Measurements from ENCODE around the gene ZNF583. TPM values are rescaled to one million over a fixed set of nuclear protein-coding genes. Genes with fewer than 3 reads are reported as not detected.

Gene ZNF583
- total RNA-seq, 1 donor from 2014 or later, result 10.2 TPM

DNA sequence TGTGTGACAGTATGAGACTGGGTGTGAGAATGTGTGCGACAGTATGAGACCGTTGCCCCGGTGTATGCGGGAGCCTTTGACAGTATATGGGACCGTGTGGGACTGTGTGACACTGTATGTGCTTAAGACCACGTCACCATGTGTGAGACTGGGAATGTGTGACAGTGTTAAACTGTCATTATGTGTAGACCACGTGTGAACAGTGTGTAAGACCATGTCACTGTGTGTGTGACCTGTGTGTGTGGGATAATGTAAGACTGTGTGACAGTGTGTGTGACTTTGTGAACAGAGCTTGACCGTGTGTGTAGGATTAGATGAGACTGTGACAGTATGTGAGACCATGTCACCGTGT is 549 bp downstream of the ZNF583 start:
- Mint-ChIP-seq H3K27me3 (ENCODE audit: unreplicated experiment) (no peaks in the 10 kb centered on the region), H3K4me1 (ENCODE audit: unreplicated experiment) (peaks cover 26% of the 10 kb centered on the region), H3K4me3 (ENCODE audit: unreplicated experiment) (peak overlapping the region; percentile 86), H3K9me3 (ENCODE audit: unreplicated experiment) (peaks cover 60% of the 10 kb centered on the region), H3K27ac (ENCODE audit: unreplicated experiment) (peak overlapping the region; percentile 87), H3K36me3 (ENCODE audit: unreplicated experiment) (peaks cover 70% of the 10 kb centered on the region)
- DNase-seq (ENCODE audit: extremely low spot score, unreplicated experiment), result no peak
- TF ChIP-seq, protein P1, sequence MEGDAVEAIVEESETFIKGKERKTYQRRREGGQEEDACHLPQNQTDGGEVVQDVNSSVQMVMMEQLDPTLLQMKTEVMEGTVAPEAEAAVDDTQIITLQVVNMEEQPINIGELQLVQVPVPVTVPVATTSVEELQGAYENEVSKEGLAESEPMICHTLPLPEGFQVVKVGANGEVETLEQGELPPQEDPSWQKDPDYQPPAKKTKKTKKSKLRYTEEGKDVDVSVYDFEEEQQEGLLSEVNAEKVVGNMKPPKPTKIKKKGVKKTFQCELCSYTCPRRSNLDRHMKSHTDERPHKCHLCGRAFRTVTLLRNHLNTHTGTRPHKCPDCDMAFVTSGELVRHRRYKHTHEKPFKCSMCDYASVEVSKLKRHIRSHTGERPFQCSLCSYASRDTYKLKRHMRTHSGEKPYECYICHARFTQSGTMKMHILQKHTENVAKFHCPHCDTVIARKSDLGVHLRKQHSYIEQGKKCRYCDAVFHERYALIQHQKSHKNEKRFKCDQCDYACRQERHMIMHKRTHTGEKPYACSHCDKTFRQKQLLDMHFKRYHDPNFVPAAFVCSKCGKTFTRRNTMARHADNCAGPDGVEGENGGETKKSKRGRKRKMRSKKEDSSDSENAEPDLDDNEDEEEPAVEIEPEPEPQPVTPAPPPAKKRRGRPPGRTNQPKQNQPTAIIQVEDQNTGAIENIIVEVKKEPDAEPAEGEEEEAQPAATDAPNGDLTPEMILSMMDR (IDR thresholded peaks at IDR 0.05), result no peak

DNA sequence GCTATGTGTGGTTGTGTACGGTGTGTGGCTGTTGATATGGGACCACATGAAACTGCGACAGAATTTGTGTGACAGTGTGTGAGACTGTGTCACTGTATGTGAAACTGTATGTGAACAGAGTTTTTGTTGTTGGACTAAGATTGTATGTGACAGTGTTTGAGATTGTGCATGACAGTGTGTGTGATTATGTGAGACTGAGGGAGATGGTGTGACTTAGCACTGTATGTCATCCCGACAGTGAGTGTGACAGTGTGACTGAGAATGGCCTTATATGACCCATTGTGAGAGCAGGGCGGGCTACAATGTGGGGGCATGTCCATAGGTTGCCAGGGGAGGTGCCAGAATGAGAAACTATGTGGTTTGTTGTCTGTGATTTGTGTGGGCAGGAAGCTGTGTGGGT is 930 bp downstream of the ZNF583 start:
- TF ChIP-seq, protein P1 (IDR thresholded peaks at IDR 0.05), result no peak
- Mint-ChIP-seq H3K27me3 (ENCODE audit: unreplicated experiment) (no peaks in the 10 kb centered on the region), H3K27ac (ENCODE audit: unreplicated experiment) (peak overlapping the region; percentile 87), H3K36me3 (ENCODE audit: unreplicated experiment) (peaks cover 72% of the 10 kb centered on the region), H3K4me3 (ENCODE audit: unreplicated experiment) (peak overlapping the region; percentile 86), H3K4me1 (ENCODE audit: unreplicated experiment) (peaks cover 26% of the 10 kb centered on the region), H3K9me3 (ENCODE audit: unreplicated experiment) (peaks cover 62% of the 10 kb centered on the region)
- no peak for DNase-seq (ENCODE audit: extremely low spot score, unreplicated experiment)

GRCh38 chr19:56423276-56423984 is 19.3 kb downstream of the ZNF583 start:
- no peak for DNase-seq (ENCODE audit: extremely low spot score, unreplicated experiment)
- Mint-ChIP-seq H3K27me3 (ENCODE audit: unreplicated experiment) (no peaks in the 10 kb centered on the region), H3K36me3 (ENCODE audit: unreplicated experiment) (peaks cover 77% of the 10 kb centered on the region), H3K4me1 (ENCODE audit: unreplicated experiment) (no peaks in the 10 kb centered on the region), H3K4me3 (ENCODE audit: unreplicated experiment) (no peak overlapping the region), H3K27ac (ENCODE audit: unreplicated experiment) (no peak overlapping the region), H3K9me3 (ENCODE audit: unreplicated experiment) (peaks cover 64% of the 10 kb centered on the region)
- TF ChIP-seq, protein P1 (IDR thresholded peaks at IDR 0.05), result no peak

GRCh38 chr19:56423985-56424353 is 19.8 kb downstream of the ZNF583 start:
- DNase-seq (ENCODE audit: extremely low spot score, unreplicated experiment), result no peak
- Mint-ChIP-seq H3K4me1 (ENCODE audit: unreplicated experiment) (no peaks in the 10 kb centered on the region), H3K4me3 (ENCODE audit: unreplicated experiment) (no peak overlapping the region), H3K27me3 (ENCODE audit: unreplicated experiment) (no peaks in the 10 kb centered on the region), H3K27ac (ENCODE audit: unreplicated experiment) (no peak overlapping the region), H3K9me3 (ENCODE audit: unreplicated experiment) (peaks cover 58% of the 10 kb centered on the region), H3K36me3 (ENCODE audit: unreplicated experiment) (peaks cover 72% of the 10 kb centered on the region)
- TF ChIP-seq, protein P1 (IDR thresholded peaks at IDR 0.05), result no peak

GRCh38 chr19:56441206-56441792 is 37.2 kb downstream of the ZNF583 start:
- H3K27me3 Mint-ChIP-seq (ENCODE audit: unreplicated experiment), result no peaks in the 10 kb centered on the region
- no peak for DNase-seq (ENCODE audit: extremely low spot score, unreplicated experiment)
- no peak overlapping the region for H3K27ac Mint-ChIP-seq (ENCODE audit: unreplicated experiment)
- TF ChIP-seq, protein P1 (IDR thresholded peaks at IDR 0.05), result no peak
- H3K4me1 Mint-ChIP-seq (ENCODE audit: unreplicated experiment), result no peaks in the 10 kb centered on the region
- peaks cover 49% of the 10 kb centered on the region for H3K9me3 Mint-ChIP-seq (ENCODE audit: unreplicated experiment)
- H3K4me3 Mint-ChIP-seq (ENCODE audit: unreplicated experiment), result no peak overlapping the region
- no peaks in the 10 kb centered on the region for H3K36me3 Mint-ChIP-seq (ENCODE audit: unreplicated experiment)

All from osteocyte (in vitro differentiated cells).